NCI-H345 (cell line): ENCODE results near the gene TMEM11.
"Not testable (repeated sequence)": the region's sequence is repeated elsewhere in the genome, so short reads cannot be mapped to it uniquely, and the experiment has no call there.

Experiments
- DNase-seq: peaks from one replicate; lab custom pipeline; 2025; lab: John Stamatoyannopoulos, UW

Gene TMEM11

DNA sequence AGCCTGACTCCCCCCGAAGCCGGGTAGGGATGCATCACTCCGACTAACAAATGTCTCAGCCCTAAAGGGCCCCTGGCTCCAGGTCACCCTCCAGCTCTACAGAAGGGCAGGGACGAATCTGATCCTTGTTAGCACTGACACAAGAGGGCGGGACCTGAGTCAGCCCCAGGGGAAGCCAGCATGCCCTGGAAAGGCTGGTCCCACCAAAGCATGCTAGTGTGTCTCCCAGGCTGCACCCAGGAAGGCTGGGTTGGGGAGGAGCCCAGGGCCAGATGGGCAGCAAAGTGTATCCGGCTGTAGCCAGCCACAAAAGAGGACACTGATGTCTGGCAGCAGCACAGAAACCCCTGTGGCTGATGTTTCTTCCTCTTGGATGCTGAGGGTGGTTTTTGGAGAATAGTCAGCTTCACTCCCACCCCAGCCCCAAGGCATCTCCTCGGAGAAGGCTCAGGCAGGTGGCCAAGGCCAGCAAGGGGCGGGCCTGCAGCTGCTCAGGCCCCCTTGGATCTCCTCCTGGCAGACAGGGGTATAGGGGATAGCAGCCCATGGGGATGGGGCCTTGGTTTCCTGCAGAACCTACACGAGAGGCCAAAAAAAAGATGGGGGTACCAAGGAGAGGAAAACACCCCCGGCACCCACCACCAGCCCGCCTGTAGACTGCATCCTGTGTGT lies 28.2 kb upstream of the TMEM11 start:
- no peak for DNase-seq

DNA sequence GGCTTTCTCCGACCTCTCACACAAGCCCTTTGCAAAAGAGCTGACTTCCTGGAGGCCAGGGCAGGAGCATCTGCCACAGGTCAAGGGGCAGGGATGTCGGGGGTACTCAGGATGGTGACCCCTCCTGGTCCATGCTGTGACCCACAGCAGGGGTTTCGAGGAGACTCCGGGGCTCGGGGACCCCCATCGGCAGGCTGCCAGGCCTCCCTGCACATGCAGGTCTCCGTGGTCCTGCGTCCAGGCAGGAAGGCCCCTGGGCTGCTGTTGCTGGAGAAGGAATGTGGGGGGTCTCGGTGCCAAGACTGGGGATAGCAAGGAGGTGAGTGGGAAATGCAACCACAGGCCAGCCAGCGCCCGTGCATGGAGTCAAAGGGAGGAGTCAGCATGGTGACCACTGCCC lies 27.6 kb upstream of the TMEM11 start:
- no peak for DNase-seq

DNA sequence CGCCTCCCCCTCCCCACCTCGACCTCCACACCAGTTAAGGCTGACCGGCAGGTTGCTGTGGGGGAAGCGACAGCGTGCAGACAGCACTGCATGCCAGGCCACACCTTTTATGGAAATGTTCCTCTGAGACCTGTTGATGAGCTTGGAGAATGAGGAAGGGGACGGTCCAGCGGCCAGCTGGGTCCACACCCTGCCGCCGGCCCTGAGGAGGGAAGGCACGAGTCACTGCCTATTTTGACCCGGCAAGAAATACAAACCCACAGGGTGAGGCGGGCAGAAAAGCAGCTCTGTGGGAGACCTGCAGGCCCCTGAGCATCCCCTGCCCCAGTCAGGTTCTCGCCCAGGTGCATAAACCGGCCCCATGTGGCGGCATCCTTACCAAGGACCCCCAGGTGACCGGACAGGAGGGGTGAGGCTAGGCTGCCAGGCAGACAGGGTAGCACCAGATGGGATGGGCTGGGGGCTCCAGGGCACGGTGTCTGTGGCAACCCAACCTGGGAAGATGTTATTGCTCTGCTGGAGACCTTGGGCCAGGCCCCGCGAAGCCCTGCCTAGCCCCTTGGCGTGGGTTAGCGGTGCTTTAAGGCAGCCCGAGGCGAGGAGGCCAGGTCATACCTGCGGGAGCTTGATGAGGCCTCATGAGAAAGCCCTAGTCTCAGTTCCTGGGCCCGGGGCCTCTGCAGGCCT lies 26.6 kb upstream of the TMEM11 start:
- DNase-seq: no peak

DNA sequence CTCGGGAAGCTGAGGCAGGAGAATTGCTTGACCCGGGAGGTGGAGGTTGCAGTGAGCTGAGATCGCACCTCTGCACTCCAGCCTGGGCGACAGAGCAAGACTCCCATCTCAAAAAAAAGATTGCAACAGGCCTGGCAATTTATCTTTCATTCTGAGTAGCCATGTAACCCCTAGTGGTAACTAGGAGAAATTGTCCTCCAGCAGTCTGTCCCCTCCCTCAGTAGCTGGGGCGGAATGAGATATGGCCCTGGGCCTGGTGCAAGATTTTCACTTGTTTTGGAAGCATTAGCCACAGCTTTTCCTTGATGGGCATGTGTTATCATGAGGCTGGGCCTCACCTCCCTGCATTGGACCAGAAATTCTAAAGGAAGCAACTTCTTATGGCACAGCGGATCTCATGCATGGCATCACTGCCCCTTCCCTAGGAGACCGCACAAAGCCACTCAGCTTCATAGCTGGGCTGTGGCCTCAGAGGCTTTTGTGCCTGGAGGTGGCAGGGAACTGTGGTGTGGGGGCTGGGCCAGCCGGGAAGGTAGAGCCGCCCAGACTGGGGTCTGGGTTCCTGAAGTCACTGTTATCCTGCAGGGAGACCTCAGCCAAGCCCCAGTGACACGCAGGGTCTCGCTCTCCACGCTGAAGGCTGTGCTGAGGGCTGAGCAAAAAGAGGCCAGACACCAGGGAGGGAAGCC lies 25.9 kb upstream of the TMEM11 start:
- DNase-seq: no peak

DNA sequence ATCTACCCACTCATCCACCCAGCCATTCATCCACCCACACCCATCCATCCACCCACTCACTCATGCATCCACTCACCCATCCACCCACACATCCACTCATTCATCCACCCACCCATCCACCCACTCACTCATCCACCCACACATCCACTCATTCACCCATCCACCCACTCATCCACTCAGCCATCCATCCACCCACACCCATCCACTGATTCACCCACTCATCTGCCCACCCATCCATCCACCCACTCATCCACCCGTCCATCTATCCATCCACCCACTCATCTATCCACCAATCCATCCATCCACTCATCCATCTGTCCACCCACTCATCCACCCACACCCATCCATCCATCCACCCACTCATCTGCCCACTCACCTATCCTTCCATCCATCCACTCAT lies 22.0 kb upstream of the TMEM11 start:
- DNase-seq: no peak

DNA sequence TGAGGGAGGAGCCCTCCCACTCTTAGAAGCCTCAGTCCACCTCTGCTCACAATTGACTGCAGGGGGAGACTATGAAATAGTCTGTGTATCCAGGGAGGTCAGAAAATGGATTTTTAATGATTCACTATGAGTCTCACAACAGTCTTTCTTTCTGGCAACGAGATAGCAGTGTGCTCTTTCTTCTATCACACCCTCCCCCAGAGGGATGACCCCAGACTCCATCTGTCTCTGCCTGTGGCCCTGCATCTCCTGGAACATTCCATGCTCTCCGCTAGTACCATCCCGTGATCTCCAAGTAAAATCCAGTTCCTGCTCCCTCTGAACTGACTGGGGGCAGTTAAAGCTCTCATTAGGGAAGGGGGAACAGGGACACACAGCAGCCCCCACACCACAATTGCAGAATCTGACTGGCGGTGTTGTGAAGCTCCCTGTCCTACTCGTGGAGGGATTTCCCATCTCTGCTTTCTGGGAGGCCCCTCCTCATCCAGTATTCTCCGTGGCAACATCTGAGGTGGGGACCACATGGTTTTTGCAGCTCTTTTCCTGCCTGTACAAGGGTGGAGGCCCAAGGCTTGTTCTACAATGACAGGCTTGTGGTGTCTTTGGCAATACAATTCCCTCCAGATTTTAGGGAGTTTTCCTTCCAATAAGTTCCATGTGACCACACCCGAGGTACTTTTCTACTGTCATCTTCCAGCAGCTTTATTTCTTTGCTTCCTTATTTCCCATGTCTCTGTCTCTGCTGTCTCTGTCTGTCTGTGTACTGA lies 19.8 kb upstream of the TMEM11 start:
- no peak for DNase-seq

DNA sequence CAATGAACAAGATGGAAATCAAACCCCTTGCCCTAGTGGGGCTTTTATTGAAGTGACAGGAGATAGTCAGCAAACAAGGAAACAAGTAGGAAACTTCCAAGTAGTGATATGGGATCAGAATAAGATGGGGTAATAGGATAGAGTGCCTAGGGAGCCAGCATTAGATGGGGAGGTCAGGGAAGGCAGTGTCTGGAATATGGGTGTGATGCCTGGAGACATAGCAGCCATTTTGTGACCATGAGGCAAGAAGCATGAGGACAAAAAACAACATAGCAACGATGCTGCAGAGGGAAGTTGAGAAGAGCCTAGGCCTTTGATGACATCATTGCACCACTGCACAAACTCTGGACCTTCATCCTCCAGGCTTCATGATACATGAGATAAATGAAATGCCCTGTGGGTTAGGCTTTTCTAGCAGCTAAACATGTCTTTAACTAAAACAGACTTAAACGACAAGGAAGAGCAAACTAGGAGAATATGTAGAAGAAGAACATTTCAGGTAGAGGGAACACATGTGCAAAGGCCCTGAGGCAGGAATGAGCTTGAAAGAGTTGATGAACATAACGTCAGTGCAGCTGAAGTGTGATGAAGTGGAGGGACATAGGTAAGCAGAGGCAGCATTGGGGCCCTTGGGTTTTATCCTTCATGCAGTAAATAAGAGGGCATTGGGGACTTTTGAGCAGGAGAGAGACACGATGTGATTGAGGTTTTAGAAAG lies 18.2 kb upstream of the TMEM11 start:
- no peak for DNase-seq

DNA sequence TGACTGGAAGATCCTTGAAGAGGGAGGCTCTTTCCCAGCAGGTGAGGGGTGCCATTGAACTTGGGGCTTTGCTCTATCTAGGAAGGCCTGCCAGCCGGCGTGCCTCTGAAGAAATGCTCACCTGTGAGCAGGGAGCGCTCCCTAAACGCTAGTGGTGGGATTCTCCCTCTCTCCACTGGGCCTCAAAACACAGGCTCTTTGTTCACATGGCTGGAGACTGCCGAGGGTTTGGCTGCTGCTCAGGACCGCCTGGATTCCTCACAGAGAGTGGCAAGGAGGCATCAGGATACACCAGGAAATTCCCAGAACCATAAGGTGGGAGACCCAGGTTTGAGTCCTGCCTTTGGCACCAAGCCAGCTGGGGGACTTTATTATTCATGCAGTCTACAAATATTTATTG lies 17.6 kb upstream of the TMEM11 start:
- no peak for DNase-seq

DNA sequence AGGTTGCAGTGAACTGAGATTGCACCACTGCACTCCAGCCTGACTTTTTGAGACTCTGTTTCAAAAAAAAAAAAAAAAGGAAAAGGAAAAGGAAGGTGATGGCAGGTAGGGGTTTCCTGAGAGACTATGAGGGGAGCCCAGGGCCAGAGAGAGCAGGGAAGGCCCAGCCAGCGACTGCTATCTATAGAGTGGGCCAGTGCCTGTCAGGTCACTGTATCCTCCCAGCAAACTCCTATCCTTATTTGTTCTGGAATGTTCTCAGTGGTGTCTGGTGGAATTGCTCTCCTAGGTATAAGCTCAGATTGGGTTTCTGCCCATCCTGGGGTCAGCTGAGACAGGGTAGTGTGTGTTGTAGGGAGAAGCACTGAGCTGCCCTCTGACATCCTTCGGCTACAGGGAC lies 14.9 kb upstream of the TMEM11 start:
- no peak for DNase-seq

DNA sequence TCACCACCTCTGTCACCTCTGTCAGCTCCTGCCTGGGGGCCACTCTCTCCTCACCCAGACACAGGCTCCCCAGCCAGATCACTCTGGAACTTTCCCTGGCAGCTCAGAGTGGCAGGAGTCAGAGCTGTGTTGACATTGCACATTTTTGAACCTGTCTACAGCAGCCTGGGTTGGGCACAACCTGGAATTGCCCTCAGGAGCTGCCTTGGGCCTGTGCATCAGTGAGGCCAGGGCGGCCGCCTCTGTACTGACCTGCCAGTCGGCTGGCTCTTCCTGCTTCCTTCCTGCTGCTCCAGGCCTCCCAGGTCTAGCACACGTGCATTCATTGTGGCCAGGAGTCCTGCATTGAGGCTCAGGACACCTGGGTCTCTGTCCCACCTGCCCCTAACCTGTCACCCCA lies 14.2 kb upstream of the TMEM11 start:
- no peak for DNase-seq

DNA sequence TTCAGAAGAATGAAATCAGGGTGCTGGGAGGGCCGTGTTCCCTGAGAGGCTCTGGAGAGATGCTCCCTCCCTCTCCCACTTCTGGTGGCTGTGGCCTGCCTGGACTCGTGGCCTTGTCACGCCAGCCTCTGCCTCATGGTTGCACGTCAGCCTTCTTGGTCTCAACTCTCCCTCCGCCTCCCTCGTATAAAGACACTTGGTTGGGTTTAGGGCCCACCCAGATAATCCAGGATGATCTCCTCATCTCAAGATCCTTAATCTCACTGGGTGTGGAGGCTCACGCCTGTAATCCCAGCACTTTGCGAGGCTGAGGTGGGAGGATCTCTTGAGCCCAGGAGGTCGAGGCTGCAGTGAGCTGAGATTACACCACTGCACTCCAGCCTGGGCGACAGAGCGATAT lies 13.3 kb upstream of the TMEM11 start:
- not testable (repeated sequence) for DNase-seq

DNA sequence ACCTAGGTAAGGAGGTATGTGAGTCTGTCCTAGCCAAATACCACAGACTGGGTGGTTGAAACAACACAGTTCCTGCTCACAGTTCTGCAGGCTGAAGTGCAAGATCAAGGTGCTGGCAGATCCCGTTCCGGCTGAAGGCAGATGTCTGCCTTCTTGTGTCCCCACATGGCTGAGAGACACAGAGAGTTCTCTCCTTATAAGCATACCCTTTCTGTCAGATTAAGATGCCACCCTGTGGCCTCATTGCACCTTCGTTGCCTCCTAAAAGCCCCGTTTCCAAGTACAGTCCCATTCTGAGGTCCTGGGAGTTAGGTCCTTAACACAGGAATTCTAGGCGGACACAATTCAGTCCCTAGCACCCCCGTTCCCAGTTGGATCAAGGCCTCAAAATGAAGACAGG lies 9.1 kb upstream of the TMEM11 start:
- DNase-seq: no peak

DNA sequence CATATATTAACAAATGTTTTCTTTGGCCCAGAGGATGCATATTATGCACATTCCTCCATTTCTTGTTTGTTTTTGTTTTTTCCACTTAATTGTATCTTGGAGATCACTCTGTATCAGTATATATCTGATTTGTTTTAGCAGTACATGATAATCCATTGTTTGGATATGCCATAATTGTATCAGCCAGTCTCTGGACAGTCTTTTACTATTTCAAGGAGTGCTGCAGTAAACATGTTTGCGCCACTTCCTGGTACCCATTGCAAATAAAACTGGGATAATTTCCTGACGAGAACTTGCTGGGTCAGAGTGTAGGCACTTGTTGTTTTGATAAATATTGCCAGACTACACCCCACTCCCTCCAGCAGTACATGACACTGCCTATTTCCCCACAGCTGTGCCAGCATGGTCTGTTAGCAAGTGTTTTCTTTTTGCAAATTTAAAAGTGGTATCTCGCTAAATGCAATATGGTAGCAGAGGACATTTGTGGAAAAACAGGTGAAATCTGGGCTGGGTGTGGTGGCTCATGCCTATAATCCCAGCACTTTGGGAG lies 4.9 kb upstream of the TMEM11 start:
- no peak for DNase-seq

DNA sequence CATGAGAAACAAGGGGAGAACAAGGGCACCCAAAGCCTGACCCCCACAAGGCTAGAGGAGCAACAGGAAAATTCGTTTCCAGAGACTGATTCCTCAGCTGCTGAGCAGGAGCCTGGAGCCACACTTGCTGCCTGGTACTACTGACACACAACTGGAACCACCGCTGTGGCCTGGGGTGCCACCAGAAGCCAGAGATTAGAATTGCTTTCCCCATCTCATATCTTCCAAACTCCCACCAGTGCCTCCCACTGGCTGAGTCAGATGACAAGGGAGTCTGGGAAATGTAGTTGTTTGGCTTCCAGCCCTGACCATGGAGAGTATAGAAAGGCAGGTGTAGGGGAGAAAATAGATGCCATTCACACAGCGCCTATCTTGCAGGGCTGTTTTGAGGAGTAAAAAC lies 4.1 kb upstream of the TMEM11 start:
- no peak for DNase-seq

DNA sequence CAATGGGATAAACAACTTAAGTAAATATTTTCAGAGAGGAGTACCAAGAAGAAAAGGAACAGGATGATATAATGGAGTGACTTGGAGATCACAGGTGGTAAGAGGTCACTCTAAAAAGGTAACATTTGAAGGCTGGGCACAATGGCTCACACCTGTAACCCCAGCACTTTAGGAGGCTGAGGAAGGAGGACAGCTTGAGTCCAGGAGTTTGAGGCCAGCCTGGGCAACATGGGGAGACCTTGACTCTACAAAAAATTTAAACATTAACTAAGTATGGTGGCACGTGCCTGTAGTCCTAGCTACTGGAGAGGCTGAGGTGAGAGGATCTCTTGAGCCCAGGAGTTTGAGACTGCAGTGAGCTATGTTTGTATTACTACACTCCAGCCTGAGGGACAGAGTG lies 3.4 kb upstream of the TMEM11 start:
- DNase-seq: no peak

DNA sequence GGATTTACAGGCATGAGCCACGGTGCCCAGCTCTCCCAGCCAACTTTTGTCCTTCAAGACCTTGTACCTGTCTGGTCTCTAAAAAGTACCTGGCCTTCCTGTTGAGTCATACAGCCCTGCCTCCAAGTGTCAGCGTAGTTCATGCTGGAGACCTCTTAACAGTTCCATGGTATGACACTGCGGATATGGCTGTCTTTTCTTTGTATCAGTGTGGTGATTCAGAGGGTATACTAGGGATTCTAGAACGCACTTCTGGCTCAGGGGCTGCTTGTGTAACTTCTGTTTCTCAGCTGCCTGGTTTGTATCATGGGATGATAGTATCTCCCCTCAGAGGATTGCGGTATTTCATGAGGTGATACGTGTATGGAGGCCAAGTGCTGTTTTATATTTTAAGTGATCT lies 2.0 kb upstream of the TMEM11 start:
- no peak for DNase-seq

DNA sequence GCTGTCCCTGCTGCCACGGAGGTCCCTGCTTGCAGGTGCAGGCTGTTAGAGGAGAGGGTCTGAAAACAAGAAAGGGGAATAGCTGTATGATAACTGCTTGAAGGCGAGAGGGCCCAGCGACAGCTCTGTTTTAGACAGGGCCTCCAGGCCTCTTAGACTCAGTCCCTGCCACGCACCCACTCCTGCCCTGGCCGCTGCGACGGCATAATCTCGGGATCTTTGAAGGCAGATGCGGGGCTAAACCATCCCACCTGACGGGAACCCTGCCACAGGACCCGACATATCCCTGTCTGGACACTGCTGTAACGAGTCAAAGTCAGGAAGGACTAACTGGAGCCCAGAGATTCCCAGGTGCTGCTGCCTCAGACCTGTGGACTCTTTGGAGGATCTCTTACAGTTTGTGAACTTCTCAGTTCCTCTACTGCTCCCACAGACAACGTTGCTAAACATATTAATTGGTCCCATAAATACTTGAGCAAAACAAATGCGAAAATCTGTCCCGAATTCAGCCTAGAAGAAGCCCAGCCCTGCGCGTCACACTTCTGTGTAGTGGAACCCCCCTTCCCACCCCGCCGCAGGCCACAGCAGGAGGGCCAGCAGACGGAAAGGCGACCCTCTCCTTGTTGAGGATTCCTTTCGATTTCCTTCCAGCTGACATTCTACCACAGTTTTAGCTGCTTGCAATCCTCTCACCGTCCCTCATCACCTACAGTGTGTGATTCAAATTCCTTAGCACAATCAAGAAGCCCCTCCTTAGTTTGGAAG lies 998 bp upstream of the TMEM11 start:
- no peak for DNase-seq

DNA sequence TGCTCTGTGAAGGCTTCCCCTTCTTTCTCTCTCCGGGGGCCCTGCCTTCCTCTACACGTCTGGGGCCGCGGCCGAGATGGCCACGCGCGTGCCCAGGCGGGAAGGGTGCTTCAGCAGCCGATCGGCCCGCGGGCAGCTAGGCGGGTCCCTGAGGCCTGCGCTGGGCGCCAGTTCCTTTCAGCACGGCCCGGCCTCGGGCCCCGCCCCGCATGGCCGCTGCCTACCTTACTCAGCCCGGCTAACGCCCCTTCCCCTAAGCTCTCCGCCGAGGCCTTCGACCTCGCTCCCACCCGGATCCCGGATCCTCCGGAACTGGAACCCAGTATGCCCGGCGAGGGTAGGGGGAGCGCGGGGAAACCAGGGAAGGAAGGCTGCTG lies 335 bp downstream of the TMEM11 start:
- no peak for DNase-seq

DNA sequence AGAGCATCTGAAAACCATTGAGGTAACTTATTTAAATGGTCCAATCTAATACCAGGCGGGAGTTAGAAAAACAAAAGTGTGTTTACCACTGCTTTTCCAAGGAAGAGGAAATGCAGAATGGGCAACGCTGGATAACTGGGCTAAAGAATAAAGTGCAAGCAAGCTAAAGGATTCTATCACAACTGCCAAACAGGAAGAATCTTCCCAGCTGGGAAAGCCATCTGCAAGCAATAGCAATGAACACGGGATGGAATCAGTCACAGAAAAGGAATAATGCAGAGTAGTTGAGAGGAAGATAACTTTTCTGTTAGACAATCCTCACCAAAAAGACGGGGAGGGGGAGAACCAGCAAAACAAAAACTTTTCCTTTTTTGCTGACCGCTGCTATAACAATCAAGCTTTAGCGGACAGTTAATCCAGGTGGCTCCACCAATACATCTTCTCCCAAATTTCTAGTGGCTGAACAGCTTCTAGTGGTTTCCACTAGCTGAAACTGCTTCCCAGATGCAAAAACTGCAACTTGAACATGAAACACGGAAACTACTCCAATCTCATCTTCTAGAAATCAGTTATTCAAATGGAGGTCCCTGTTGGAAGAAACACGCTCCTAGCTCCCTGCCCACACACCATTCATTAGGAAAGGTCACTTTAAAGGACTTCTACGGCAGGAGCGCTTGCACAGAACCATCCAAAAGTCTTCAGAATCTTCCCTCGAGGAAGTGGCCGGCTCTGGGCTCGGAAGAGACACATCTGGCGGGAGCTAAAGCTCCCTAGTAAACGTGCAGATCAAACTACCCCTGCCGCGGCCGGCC lies 929 bp downstream of the TMEM11 start:
- DNase-seq: no peak

DNA sequence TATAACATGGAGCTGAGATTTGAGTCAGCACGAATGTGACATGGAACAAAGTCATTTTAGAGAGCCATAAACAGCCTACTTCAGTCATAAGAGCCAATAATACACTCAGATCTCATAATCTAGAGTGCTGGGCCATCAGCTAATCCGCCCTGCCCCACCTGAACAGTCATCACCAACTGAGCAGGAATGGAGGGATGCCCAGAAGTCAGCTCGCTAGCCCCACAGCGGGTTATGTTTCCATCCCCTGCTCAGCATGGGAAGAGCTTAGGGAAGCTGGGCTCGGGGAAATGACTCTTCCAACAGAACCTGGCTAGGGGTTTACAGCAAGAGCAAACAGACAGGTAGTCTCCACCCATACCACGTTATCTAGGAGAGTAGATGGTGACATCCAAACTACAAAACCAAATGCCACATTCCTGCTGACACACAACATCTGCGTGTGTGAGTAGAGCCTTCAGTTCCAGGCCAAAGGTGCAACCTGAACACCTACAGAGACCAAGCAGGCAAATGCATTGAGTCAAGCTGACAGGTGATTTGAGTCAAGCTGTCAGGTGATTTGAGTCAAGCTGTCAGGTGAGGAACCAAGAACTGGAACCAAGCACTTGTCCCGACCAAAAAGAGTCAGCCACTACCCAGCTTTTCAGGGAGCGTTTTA lies 2.0 kb downstream of the TMEM11 start:
- DNase-seq: no peak
